ENCODE results near the gene CD200.

- TF ChIP-seq REST (IDR thresholded peaks at IDR 0.05), result no peak
- no peak for TF ChIP-seq CTCF (IDR thresholded peaks at IDR 0.05; ENCODE audit: low read depth, low read length, missing input control)
- TF ChIP-seq TAF1 (conservative IDR thresholded peaks at IDR 0.05), result no peak
- TF ChIP-seq ATF3 (IDR thresholded peaks at IDR 0.05), result no peak
Measured at GRCh38 chr3:112338727-112339056, 5.7 kb downstream of the CD200 start.
